PFSK-1 (cell line): ENCODE results near the gene CDK2AP2.

Experiments used
- FOXP2 ChIP-seq: optimal IDR thresholded peaks from 2 replicates; pipeline ENCODE3; 2011; ENCODE audit warnings: borderline replicate concordance, control low read depth, inconsistent platforms; ENCODE audit not compliant: insufficient read depth; ENCODE audit errors: extremely low read length, extremely low read depth
- POLR2AphosphoS5 ChIP-seq: IDR thresholded peaks from 2 replicates; pipeline ENCODE4 v1.6.1; 2012; ENCODE audit warnings: low read depth, mild to moderate bottlenecking, control low read depth, low read length, moderate library complexity
- SIN3A ChIP-seq: IDR thresholded peaks from 2 replicates; pipeline ENCODE4 v1.6.1; 2012; ENCODE audit warnings: mild to moderate bottlenecking, low read length, moderate library complexity, borderline replicate concordance; ENCODE audit not compliant: insufficient read depth
- TAF1 ChIP-seq: IDR thresholded peaks from 2 replicates; pipeline ENCODE4 v1.6.1; 2012; ENCODE audit warnings: low read length, control low read depth, borderline replicate concordance; ENCODE audit not compliant: insufficient read depth
- TF ChIP-seq, protein P1 (sequence below), 2 experiments: IDR thresholded peaks; 2 replicates each; pipeline versions ENCODE4 v1.6.1 to v1.8.0; 2011 to 2012; ENCODE audit warnings: low read depth in 2 of 2, low read length in 2 of 2, control low read depth in 1 of 2, inconsistent platforms in 1 of 2, mild to moderate bottlenecking in 1 of 2, moderate library complexity in 1 of 2; ENCODE audit not compliant: insufficient read depth in 1 of 2

Gene CDK2AP2

DNA sequence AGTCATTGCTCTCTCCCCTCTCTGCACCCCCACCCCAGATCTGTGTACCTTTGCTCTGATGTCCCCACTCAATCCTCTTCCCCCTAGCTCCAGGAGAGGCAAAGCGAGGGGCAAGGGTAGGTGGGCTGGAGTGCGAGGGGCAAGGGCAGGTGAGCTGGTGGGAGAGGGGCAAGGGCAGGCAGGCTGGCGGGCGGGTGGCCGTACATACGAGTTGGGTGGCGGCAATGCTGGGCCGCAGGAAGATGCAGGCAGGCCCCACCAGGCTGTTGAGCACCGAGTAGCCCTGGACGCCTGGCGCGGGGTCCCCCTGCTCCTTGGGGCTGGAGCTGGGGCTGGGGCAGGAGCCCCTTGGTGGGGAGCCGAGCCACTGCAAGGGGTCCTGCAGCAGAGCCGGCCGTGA lies 14.4 kb upstream of the CDK2AP2 start:
- TF ChIP-seq, protein P1, sequence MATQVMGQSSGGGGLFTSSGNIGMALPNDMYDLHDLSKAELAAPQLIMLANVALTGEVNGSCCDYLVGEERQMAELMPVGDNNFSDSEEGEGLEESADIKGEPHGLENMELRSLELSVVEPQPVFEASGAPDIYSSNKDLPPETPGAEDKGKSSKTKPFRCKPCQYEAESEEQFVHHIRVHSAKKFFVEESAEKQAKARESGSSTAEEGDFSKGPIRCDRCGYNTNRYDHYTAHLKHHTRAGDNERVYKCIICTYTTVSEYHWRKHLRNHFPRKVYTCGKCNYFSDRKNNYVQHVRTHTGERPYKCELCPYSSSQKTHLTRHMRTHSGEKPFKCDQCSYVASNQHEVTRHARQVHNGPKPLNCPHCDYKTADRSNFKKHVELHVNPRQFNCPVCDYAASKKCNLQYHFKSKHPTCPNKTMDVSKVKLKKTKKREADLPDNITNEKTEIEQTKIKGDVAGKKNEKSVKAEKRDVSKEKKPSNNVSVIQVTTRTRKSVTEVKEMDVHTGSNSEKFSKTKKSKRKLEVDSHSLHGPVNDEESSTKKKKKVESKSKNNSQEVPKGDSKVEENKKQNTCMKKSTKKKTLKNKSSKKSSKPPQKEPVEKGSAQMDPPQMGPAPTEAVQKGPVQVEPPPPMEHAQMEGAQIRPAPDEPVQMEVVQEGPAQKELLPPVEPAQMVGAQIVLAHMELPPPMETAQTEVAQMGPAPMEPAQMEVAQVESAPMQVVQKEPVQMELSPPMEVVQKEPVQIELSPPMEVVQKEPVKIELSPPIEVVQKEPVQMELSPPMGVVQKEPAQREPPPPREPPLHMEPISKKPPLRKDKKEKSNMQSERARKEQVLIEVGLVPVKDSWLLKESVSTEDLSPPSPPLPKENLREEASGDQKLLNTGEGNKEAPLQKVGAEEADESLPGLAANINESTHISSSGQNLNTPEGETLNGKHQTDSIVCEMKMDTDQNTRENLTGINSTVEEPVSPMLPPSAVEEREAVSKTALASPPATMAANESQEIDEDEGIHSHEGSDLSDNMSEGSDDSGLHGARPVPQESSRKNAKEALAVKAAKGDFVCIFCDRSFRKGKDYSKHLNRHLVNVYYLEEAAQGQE (IDR thresholded peaks at IDR 0.05; ENCODE audit: insufficient read depth in 1 of 2, low read depth in 2 of 2, low read length in 2 of 2) = no peak
- TF ChIP-seq POLR2AphosphoS5 (no peak), SIN3A (no peak), FOXP2 (no peak)

DNA sequence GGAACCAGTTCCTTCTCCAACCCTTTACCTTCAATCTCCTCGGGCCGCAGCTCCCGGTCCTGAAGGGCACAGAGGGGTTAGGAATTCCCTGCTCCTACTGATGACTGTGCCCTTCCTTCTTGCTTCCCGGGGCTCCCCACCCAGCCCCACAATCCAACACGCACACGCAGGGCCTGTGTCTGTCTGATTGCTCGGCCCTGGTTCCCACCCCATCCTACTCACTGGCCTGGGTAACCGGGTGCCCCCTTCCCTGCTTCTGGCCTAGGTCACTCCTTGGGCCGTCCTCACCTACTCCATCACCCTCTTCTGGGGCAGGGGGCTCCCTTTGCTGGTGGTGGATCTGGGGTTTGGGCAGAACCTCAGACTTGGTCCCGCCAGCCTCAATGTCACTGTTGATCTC lies 14.0 kb upstream of the CDK2AP2 start:
- TF ChIP-seq TAF1 (no peak), POLR2AphosphoS5 (no peak), SIN3A (no peak), FOXP2 (no peak)
- TF ChIP-seq, protein P1 (IDR thresholded peaks at IDR 0.05; ENCODE audit: insufficient read depth in 1 of 2, low read depth in 2 of 2, low read length in 2 of 2) = no peak

DNA sequence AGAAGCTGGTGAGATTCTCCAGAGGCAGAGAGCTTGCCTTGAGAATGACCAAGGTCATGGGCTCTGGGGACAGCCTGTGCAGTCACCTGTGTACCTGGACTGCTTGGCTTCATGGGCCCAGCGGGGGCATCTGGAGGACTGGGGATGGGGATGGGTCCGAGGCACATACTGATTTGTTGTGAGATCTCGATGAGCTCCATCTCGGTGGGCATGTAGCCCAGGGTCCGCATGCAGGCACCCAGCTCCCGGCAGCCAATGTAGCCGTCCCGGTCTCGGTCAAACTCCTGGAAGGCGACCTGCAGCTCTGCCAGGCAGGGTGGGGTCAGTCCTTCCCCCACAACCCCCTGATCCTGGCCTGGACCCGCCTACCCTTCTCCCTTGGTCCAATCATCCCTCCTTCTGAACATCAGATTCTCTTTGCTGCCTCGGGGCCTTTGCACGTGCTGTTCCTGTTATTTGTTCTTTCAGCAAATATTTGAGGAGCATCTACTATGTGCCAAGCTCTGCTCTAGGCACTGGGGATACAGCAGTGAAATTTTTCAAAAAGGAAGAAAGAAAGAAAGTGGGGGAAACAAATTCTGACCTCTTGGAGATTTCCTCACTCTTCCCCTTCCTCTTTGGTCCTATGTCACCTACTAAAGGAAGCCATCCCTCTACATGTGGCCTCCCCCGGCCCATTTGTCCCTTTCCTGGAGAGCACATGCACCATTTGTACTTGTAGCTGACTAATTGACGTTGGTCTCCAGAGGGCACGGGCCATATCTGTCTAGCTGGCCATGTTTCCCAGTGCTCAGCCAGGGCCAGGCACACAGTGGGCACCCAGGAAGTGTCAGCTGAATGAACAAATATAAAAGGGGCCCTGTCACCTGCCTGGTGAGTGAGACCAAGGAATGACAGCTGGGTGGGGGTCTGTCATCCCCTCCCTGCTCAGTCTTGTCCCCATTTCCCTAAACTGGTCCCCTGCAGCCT lies 13.2 kb upstream of the CDK2AP2 start:
- TF ChIP-seq, protein P1 (IDR thresholded peaks at IDR 0.05; ENCODE audit: insufficient read depth in 1 of 2, low read depth in 2 of 2, low read length in 2 of 2) = no peak
- no peak for TF ChIP-seq FOXP2
- no peak for TF ChIP-seq TAF1
- no peak for TF ChIP-seq SIN3A
- no peak for TF ChIP-seq POLR2AphosphoS5

DNA sequence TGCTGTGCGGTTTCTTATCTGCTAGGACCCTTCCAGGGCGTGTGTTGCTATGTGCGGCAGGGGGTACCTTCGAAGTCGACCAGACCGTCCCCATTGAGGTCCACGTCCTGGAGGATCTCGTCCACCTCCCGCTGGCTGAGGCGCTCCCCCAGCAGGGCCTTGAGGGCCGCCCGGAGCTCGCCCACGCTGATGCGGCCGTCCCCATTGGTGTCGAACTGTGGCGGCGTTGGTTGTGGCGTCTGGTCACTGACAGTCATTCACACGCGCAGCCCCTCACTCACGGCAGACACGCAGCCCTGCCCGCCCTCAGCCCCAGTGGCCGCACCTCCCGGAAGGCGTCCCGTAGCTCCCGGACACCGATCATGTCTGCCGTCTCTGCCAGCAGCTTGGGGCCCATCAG lies 11.8 kb upstream of the CDK2AP2 start:
- TF ChIP-seq, protein P1 (IDR thresholded peaks at IDR 0.05; ENCODE audit: insufficient read depth in 1 of 2, low read depth in 2 of 2, low read length in 2 of 2) = no peak
- TF ChIP-seq TAF1 (no peak), SIN3A (no peak), POLR2AphosphoS5 (no peak), FOXP2 (no peak)
